M059J (cell line): ENCODE results near the gene SLC35F4. TPM values are rescaled to one million over a fixed set of nuclear protein-coding genes. Genes with fewer than 3 reads are reported as not detected.

ENCODE experiments used
- DNase-seq: peaks from one replicate; pipeline ENCODE4 v3.0.0-alpha.2; 2012; ENCODE audit warnings: low read depth
- total RNA-seq: library from RNA; depleted of rRNA; stranded (reverse); fragments of >200 nt; shearing (Covaris generic); gene quantifications from 2 replicates; pipeline ENCODE4 v1.2.3, GENCODE V29; 2014

The SLC35F4 gene
- total RNA-seq, 1 experiment from 2014 or later = not detected

GRCh38 chr14:57634335-57634734 is 231.6 kb downstream of the SLC35F4 start:
- no peak for DNase-seq

GRCh38 chr14:57632649-57633048 is 233.2 kb downstream of the SLC35F4 start:
- DNase-seq = no peak

DNA sequence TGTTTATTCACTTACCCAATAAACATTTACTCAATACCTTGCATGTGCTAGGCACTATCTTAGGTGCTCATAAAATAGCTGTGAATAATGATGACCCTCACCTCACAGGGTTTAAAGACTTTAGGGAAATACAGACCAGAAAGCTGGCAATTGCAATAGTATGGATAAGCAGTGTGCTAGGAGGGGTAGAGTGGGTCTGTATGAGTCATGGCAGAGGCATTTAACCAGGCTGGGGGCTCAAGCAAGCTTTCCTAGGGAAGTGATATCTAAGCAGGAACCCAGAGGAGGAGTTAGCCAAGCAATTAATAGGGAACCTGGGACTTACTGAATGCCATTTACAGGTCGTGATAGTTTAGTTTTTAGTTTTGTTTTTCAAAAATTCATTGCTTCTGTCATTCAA is 248.4 kb downstream of the SLC35F4 start:
- no peak for DNase-seq

DNA sequence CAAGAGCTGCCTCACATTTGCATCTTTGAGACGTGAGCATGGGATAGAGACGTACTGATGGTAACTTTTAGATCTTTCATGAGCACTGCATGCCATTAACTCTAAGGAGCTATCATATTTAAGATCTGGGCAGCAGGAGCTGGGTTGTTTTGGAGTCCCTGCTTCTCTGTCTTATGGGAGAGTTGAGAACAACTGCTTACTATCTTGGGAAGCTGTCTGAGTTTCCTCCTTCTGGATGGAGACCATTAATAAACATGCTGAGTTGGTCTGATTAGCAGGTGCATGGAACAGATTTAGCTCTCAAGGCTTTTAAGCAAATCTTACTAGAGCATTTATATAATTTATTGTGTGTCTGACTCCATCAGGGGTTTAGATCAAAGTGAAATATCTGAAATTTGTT is 252.9 kb downstream of the SLC35F4 start:
- DNase-seq = no peak

GRCh38 chr14:57611555-57612075 is 254.3 kb downstream of the SLC35F4 start:
- no peak for DNase-seq

DNA sequence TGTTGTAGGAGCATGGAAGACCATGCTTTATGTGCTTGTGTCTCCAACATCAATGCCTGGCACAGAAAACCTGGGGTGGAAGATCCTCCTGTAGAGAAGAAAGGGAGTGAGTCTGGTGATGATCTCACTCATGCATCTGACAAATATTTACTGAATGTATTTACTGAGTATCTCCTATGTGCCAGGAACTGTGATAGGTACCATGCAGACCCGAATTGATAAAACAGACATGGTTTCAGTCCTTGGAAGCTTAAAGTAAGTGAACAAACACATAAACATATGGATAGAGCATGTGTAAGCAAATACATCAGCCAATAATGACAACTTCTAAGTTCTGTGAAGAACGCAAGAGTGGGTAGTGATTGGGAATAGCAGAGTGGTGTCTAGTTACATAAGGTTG is 255.3 kb downstream of the SLC35F4 start:
- DNase-seq = no peak

DNA sequence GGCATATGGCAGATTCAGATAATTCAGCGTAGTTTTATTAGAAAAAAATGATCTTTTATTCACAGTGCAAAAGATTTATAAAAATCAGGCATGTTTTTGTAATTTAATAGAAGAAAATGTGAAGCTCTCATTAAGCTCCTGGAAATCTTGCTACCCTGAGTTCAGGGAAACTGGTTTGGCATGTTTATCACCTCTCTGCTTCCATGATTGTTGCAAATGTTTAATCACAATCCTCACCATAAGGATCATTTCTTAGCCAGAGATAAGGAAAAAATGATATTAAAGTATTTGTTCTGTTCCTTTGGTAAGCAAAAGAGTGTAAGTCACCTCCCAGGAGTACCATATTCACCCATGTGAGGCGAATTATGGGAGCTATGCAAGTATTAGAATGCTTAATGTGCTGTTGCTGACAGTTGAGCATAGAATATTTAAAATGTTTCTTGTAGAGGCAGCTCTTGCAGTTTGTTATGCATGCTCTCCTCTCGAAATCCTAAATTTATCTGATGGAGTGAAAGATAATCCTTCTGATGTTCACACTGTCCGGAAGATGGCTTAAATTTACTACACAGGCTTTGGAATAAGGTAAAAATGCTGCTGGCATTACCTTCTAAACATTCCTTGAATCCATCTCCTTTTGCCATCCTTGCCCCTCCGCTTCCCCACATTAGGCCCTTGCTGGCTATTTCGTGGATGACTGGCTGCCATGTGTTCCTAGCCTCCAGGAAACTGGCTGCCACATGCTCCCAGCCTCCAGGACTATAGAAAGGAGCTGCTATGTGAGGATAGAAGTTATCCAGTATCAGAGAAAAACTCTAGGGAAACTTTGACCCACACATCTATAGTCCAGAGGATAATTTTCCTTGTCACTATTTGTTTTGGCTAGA is 256.5 kb downstream of the SLC35F4 start:
- no peak for DNase-seq

- DNase-seq = no peak
Measured at GRCh38 chr14:57607086-57607485, 258.8 kb downstream of the SLC35F4 start.

GRCh38 chr14:57583396-57583795 is 282.5 kb downstream of the SLC35F4 start:
- no peak for DNase-seq

DNA sequence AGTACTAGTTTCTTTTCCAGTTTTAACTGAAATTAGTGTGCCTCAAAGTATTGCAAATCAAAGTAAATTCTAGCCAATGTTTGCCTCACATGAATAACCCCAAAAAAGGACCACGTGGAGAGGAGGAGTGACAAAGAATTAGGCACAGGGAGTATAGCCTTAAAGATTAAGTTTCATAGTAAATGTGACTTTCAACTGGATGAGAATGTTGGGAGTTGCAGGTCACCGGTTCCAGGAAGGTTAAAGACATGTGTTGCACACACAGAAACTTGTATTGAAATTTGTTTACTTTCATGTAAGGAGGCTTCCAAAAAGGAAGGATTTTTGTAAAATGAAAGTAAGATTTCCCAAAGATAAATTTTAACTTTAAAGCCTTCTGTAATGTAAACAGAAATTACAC is 283.1 kb downstream of the SLC35F4 start:
- DNase-seq = no peak

DNA sequence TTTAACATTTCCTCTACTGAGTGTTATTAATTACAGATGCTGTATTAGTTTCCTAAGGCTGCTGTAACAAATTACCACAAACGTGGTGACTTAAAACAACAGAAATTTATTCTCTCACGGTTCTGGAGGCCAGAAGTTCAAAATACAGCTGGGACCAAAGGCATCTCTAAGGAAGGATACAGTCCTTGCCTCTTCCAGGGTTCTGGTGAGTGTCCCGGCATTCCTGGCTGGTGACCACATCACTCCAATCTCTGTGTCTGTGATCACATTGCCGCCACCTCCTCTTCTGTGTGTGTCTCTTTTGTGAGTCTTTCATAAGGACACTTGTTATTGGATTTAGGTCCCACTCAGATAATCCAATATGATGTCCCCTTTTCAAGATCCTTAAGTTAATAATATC is 287.1 kb downstream of the SLC35F4 start:
- DNase-seq = no peak

DNA sequence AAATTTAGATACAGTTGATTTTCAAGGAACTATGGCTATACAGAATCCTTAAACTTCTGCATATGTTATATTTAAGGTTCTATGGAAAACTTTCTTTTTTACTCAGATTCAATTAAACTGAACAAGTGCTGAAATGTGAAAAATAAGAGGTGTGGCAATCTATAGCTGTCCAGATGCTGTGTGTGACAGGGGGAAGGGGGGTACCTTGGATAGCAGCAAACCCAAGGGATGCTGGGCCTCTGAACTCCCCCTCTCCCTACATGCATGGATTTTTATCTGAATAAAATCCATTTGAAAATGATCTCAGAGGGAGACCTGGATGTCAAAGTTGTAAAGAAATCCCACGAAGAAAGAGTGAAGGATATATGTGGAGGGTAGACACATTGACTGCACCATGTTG is 289.4 kb downstream of the SLC35F4 start:
- DNase-seq = no peak

- DNase-seq = no peak
Measured at GRCh38 chr14:57575482-57575881, 290.4 kb downstream of the SLC35F4 start.

- DNase-seq = no peak
Measured at GRCh38 chr14:57574617-57575288, 291.1 kb downstream of the SLC35F4 start.

GRCh38 chr14:57573173-57573572 is 292.7 kb downstream of the SLC35F4 start:
- no peak for DNase-seq

GRCh38 chr14:57568554-57568953 is 297.3 kb downstream of the SLC35F4 start:
- DNase-seq = no peak

DNA sequence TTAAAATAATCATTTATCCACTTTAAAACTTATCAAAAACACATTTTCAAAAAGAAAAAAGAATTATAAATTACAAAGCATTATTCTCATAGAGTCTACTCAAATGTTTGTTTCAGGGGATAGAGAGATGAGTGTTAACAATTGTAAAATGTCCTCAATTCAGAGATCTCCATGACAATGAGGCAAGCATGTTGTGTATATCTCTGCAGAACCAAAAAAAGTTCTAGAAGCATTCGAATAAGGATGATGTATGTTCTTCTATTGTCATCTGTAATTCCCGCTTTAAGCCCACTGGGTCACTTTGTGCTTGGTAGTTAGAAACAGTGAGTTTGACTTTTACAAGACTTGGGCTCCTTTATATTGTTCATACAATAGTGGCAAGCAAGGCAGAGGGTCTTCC is 298.7 kb downstream of the SLC35F4 start:
- no peak for DNase-seq

GRCh38 chr14:57560681-57561080 is 305.2 kb downstream of the SLC35F4 start:
- no peak for DNase-seq

DNA sequence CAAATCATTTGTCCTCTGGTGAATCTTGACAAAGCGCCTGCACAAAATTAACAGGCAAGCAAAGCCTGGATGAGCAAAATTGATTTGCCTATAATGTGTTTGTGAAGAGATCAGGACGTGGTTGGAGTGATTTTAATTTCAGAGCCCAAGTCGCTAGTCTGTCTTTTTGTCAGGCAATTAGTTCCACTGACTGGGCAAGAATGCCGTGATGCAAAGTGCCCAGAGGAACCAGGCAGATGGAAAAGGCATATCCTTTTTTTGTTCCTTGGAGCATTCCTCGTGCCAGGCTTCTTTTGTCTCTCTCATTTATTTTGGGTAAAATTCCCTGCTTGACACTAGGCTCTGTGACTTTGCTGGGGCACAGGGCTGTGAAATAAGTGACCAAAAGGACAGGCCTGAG is 306.3 kb downstream of the SLC35F4 start:
- no peak for DNase-seq

GRCh38 chr14:57549765-57550420 is 316.0 kb downstream of the SLC35F4 start:
- DNase-seq = no peak

DNA sequence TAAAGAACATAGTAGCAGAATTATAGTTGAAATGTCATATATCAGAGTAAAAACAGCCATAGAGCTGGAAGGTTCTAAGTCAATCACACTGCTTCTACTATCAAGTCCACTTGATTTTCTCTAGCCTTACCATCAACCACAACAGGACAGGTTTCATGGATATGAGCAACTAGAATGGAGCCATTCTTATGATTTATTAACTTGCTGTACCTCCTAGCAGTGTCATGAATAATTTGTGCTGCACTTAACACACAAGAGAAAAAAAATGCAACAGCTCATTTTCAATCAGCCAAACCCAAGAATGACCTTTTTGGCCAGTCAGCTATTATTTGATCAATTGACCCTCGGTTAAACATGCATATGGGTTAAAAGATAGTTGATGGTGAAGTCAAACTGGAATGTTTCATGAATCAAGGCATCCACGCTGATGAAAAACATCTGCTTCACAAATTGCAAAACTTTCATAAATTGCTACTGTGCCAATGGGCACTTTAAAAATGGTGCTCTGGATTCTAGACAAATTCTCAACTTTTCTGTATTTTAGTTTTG is 316.8 kb downstream of the SLC35F4 start:
- DNase-seq = no peak

DNA sequence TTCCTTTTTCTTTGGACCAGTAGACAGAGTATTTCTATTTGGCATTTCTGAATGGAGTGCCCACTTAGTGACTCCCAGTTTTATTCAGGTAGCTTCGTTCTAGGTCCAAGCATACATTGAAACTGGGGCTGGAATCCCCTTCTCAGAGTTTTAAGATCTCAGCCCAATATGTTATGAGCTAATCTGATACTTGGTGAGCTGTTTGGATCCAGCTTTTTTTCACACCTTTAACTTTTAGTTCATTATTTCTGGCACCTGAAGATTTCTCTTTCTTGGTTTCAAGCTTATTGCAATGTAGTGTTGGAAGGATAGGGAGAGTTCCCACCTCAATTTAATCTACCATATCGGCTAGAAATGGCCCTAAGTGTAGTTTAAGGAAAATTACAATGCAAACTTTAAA is 318.8 kb downstream of the SLC35F4 start:
- no peak for DNase-seq
